Naive B cell (primary cell): ENCODE data around the gene SH3BP5. TPM values are rescaled to one million over a fixed set of nuclear protein-coding genes. Genes with fewer than 3 reads are reported as not detected.

Source experiments
- ATAC-seq, 2 donors: fragments of 150-1000 bp; cut with Tn5 transposase; 2 replicates each; pipeline ENCODE4 v1.10.0; 2021; ENCODE audit warnings: low read depth in 2 of 2, mild to moderate bottlenecking in 2 of 2, moderate library complexity in 2 of 2
- DNase-seq: peaks from one replicate; pipeline ENCODE4 v3.0.0; 2022
- H3K27ac Mint-ChIP-seq, 6 donors: one replicate each; pipeline ENCODE4 v1.8.0; 2020 to 2022; ENCODE audit warnings: mild to moderate bottlenecking in 6 of 6, mixed read lengths in 6 of 6, moderate library complexity in 5 of 6, inconsistent platforms in 2 of 6
- H3K27me3 Mint-ChIP-seq, 3 donors: one replicate each; pipeline ENCODE4 v1.8.0; 2021 to 2022; ENCODE audit warnings: mixed read lengths in 3 of 3, mild to moderate bottlenecking in 1 of 3
- H3K36me3 Mint-ChIP-seq, 2 donors: one replicate each; pipeline ENCODE4 v1.8.0; 2020 to 2022; ENCODE audit warnings: mixed read lengths in 2 of 2, inconsistent platforms in 1 of 2, mild to moderate bottlenecking in 1 of 2
- H3K4me1 Mint-ChIP-seq, 3 donors: one replicate each; pipeline ENCODE4 v1.8.0; 2020 to 2022; ENCODE audit warnings: mixed read lengths in 3 of 3, inconsistent platforms in 1 of 3, mild to moderate bottlenecking in 1 of 3, moderate library complexity in 1 of 3
- H3K4me3 Mint-ChIP-seq, 8 donors: one replicate each; pipeline ENCODE4 v1.8.0; 2020 to 2022; ENCODE audit warnings: mild to moderate bottlenecking in 8 of 8, mixed read lengths in 8 of 8, moderate library complexity in 8 of 8, inconsistent platforms in 2 of 8
- H3K9me3 Mint-ChIP-seq, 7 donors: one replicate each; pipeline ENCODE4 v1.8.0; 2020 to 2022; ENCODE audit warnings: mixed read lengths in 7 of 7, mild to moderate bottlenecking in 5 of 7, inconsistent platforms in 2 of 7, moderate library complexity in 1 of 7
- polyA plus RNA-seq, 6 donors: library from polyadenylated mRNA; unstranded; fragments of 300-500 nt; fragmentation: Illumina TruSeq; gene quantifications; one replicate each; pipeline ENCODE4 v1.2.3, GENCODE V29; 2021; ENCODE audit warnings: low read depth in 6 of 6

Gene SH3BP5
- polyA plus RNA-seq, 6 donors from 2014 or later: 71.3 to 177 (median 131) TPM

GRCh38 chr3:15221574-15222217 is 110.7 kb downstream of the SH3BP5 start:
- peaks cover 24 to 33% of the 10 kb centered on the region in 2 donors for H3K36me3 Mint-ChIP-seq

GRCh38 chr3:15220661-15221060 is 111.7 kb downstream of the SH3BP5 start:
- ATAC-seq: no peak
- H3K9me3 Mint-ChIP-seq: no peaks in the 10 kb centered on the region
- peak overlapping the region in 1 of 6 donors; percentile 42 for H3K27ac Mint-ChIP-seq
- DNase-seq: no peak
- peaks cover 13 to 29% (median 23%) of the 10 kb centered on the region in 3 donors for H3K4me1 Mint-ChIP-seq
- H3K27me3 Mint-ChIP-seq: no peaks in the 10 kb centered on the region
- no peak overlapping the region for H3K4me3 Mint-ChIP-seq
- peaks cover 24 to 33% of the 10 kb centered on the region in 2 donors for H3K36me3 Mint-ChIP-seq

More at GRCh38 chr3:15221574-15222217, 110.7 kb downstream of the SH3BP5 start:
- H3K4me3 Mint-ChIP-seq: no peak overlapping the region
- DNase-seq (no peak), ATAC-seq (no peak)
- H3K27me3 Mint-ChIP-seq: no peaks in the 10 kb centered on the region
- H3K27ac Mint-ChIP-seq: no peak overlapping the region
- peaks cover 12 to 20% (median 18%) of the 10 kb centered on the region in 3 donors for H3K4me1 Mint-ChIP-seq
- H3K9me3 Mint-ChIP-seq: no peaks in the 10 kb centered on the region

- no peak for ATAC-seq
- Mint-ChIP-seq H3K4me1 (peaks cover 13 to 35% (median 23%) of the 10 kb centered on the region in 3 donors), H3K36me3 (peaks cover 24 to 33% of the 10 kb centered on the region in 2 donors), H3K4me3 (no peak overlapping the region), H3K27ac (no peak overlapping the region), H3K9me3 (no peaks in the 10 kb centered on the region), H3K27me3 (no peaks in the 10 kb centered on the region)
- DNase-seq: no peak
Observed at GRCh38 chr3:15220056-15220455, 112.3 kb downstream of the SH3BP5 start.

- Mint-ChIP-seq H3K27ac (peak overlapping the region in 4 of 6 donors; percentile 17 to 61 (median 51)), H3K4me3 (no peak overlapping the region), H3K4me1 (peaks cover 13 to 39% (median 23%) of the 10 kb centered on the region in 3 donors), H3K27me3 (no peaks in the 10 kb centered on the region), H3K36me3 (peaks cover 24 to 31% of the 10 kb centered on the region in 2 donors), H3K9me3 (no peaks in the 10 kb centered on the region)
- DNase-seq: no peak
- ATAC-seq: no peak
Observed at GRCh38 chr3:15218689-15219088, 113.7 kb downstream of the SH3BP5 start.

- H3K9me3 Mint-ChIP-seq: no peaks in the 10 kb centered on the region
- DNase-seq: no peak
- peaks cover 20 to 29% of the 10 kb centered on the region in 2 donors for H3K36me3 Mint-ChIP-seq
- H3K4me1 Mint-ChIP-seq: peaks cover 13 to 39% (median 21%) of the 10 kb centered on the region in 3 donors
- ATAC-seq: peak in 1 of 2 donors; percentile 63
- H3K4me3 Mint-ChIP-seq: peak overlapping the region in 1 of 8 donors; percentile 53
- no peaks in the 10 kb centered on the region for H3K27me3 Mint-ChIP-seq
- peak overlapping the region in 1 of 6 donors; percentile 38 for H3K27ac Mint-ChIP-seq
Observed at GRCh38 chr3:15217841-15218267, 114.5 kb downstream of the SH3BP5 start.

- Mint-ChIP-seq H3K27me3 (no peaks in the 10 kb centered on the region), H3K4me3 (peak overlapping the region in 2 of 8 donors; percentile 15 to 51), H3K4me1 (peaks cover 13 to 40% (median 17%) of the 10 kb centered on the region in 3 donors), H3K36me3 (peaks cover 16 to 27% of the 10 kb centered on the region in 2 donors), H3K9me3 (no peaks in the 10 kb centered on the region), H3K27ac (peak overlapping the region in 3 of 6 donors; percentile 47 to 72 (median 52))
- DNase-seq: no peak
- no peak for ATAC-seq
Observed at GRCh38 chr3:15217011-15217671, 115.2 kb downstream of the SH3BP5 start.

GRCh38 chr3:15216501-15216900 is 115.9 kb downstream of the SH3BP5 start:
- no peaks in the 10 kb centered on the region for H3K27me3 Mint-ChIP-seq
- peaks cover 16 to 30% of the 10 kb centered on the region in 2 donors for H3K36me3 Mint-ChIP-seq
- ATAC-seq: no peak
- H3K4me1 Mint-ChIP-seq: peaks cover 13 to 42% (median 17%) of the 10 kb centered on the region in 3 donors
- DNase-seq: no peak
- peak overlapping the region in 1 of 8 donors; percentile 31 for H3K4me3 Mint-ChIP-seq
- no peaks in the 10 kb centered on the region for H3K9me3 Mint-ChIP-seq
- peak overlapping the region in 2 of 6 donors; percentile 36 to 47 for H3K27ac Mint-ChIP-seq

GRCh38 chr3:15215996-15216395 is 116.4 kb downstream of the SH3BP5 start:
- H3K4me3 Mint-ChIP-seq: no peak overlapping the region
- peaks cover 13 to 45% (median 17%) of the 10 kb centered on the region in 3 donors for H3K4me1 Mint-ChIP-seq
- no peak for ATAC-seq
- H3K27me3 Mint-ChIP-seq: no peaks in the 10 kb centered on the region
- DNase-seq: no peak
- H3K36me3 Mint-ChIP-seq: peaks cover 16 to 30% of the 10 kb centered on the region in 2 donors
- no peak overlapping the region for H3K27ac Mint-ChIP-seq
- H3K9me3 Mint-ChIP-seq: no peaks in the 10 kb centered on the region

GRCh38 chr3:15214758-15215157 is 117.6 kb downstream of the SH3BP5 start:
- H3K36me3 Mint-ChIP-seq: peaks cover 7 to 22% of the 10 kb centered on the region in 2 donors
- H3K27me3 Mint-ChIP-seq: no peaks in the 10 kb centered on the region
- H3K4me3 Mint-ChIP-seq: no peak overlapping the region
- ATAC-seq (no peak), DNase-seq (no peak)
- H3K9me3 Mint-ChIP-seq: no peaks in the 10 kb centered on the region
- H3K27ac Mint-ChIP-seq: peak overlapping the region in 2 of 6 donors; percentile 42 to 84
- peaks cover 13 to 48% (median 14%) of the 10 kb centered on the region in 3 donors for H3K4me1 Mint-ChIP-seq

GRCh38 chr3:15211937-15212336 is 120.4 kb downstream of the SH3BP5 start:
- Mint-ChIP-seq H3K9me3 (no peaks in the 10 kb centered on the region), H3K36me3 (peaks cover 0 to 11% of the 10 kb centered on the region in 2 donors), H3K4me1 (peaks cover 13 to 56% (median 17%) of the 10 kb centered on the region in 3 donors)

GRCh38 chr3:15207836-15208504 is 124.4 kb downstream of the SH3BP5 start:
- H3K36me3 Mint-ChIP-seq: peaks cover 0 to 6% of the 10 kb centered on the region in 2 donors
- peak overlapping the region in 7 of 8 donors; percentile 53 to 92 (median 86) for H3K4me3 Mint-ChIP-seq
- ATAC-seq (no peak), DNase-seq (no peak)
- H3K27me3 Mint-ChIP-seq: no peaks in the 10 kb centered on the region
- peak overlapping the region in 2 of 6 donors; percentile 72 to 89 for H3K27ac Mint-ChIP-seq
- peaks cover 20 to 40% (median 21%) of the 10 kb centered on the region in 3 donors for H3K4me1 Mint-ChIP-seq
- no peaks in the 10 kb centered on the region for H3K9me3 Mint-ChIP-seq

More at GRCh38 chr3:15211937-15212336, 120.4 kb downstream of the SH3BP5 start:
- H3K27me3 Mint-ChIP-seq: no peaks in the 10 kb centered on the region
- DNase-seq (no peak), ATAC-seq (no peak)
- H3K4me3 Mint-ChIP-seq: no peak overlapping the region
- H3K27ac Mint-ChIP-seq: peak overlapping the region in 3 of 6 donors; percentile 3 to 94 (median 59)

- peak; percentile 6 for DNase-seq
- H3K36me3 Mint-ChIP-seq: peaks cover 0 to under 1% of the 10 kb centered on the region in 2 donors
- no peak for ATAC-seq
- H3K9me3 Mint-ChIP-seq: no peaks in the 10 kb centered on the region
- H3K27me3 Mint-ChIP-seq: no peaks in the 10 kb centered on the region
- H3K4me3 Mint-ChIP-seq: peak overlapping the region; percentile 82 to 92 (median 89)
- peak overlapping the region; percentile 47 to 96 (median 90) for H3K27ac Mint-ChIP-seq
- peaks cover 25 to 39% (median 25%) of the 10 kb centered on the region in 3 donors for H3K4me1 Mint-ChIP-seq
Observed at GRCh38 chr3:15206662-15207576, 125.5 kb downstream of the SH3BP5 start.
